ENCODE data around the gene FGA. TPM values are rescaled to one million over a fixed set of nuclear protein-coding genes. Genes with fewer than 3 reads are reported as not detected.

FGA gene
- total RNA-seq, 1 experiment from 2014 or later, result 3.9 TPM

DNA sequence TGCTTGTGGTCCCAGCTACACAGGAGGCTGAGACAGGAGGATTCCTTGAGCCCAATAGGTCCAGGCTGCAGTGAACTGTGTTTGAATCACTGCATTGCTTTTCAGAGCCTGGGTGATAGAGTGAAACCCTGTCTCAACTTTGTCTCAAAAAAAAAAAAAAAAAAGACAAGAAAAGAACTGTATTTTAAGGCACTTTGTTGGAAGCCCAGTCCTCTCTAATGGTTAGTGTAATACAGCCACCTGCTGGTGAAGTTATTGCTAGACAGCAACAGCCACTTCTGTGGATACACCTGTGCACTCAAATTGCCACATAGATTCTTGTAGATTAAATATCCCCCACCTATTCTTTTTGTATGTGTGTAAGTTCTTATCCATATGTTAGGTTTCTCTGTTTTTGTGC lies 32.1 kb upstream of the FGA start:
- H3K4me1 ChIP-seq (ENCODE audit: control insufficient read depth in 1 of 2, insufficient read depth in 2 of 2, low read length in 2 of 2), result peaks cover 6 to 21% of the 10 kb centered on the region in 2 experiments; a peak in 3 of 4 replicates
- ChIA-PET POLR2A (interaction anchor here (1.0 kb wide), 1 partner anchor 72 kb away, joined by 3 read pairs; the partner anchor contains the start of gene PLRG1), CTCF (interaction anchor here (0.7 to 9.5 kb wide), 5 partner anchors 63 to 278 kb away, joined by 3 to 175 read pairs (median 6); partner anchors contain the start of gene PLRG1), RAD21 (ENCODE audit: low non-redundant PET in 1 of 2, low total read pairs in 2 of 2, uncharacterized antibody in 2 of 2, unreplicated experiment in 2 of 2) (interaction anchor here (0.6 to 1.3 kb wide), 5 partner anchors 38 to 70 kb away, joined by 3 to 6 read pairs (median 3); no protein-coding TSS in a partner anchor)
- peak overlapping the region; percentile 80 for H2AFZ ChIP-seq (ENCODE audit: low read depth, low read length, poor library complexity, severe bottlenecking)
- TF ChIP-seq POLR2AphosphoS5 (IDR thresholded peaks at IDR 0.05; ENCODE audit: low read depth, low read length) (no peak), CTCF (IDR thresholded peaks at IDR 0.05 in 2 of 3, conservative IDR thresholded peaks at IDR 0.05 in 1 of 3; ENCODE audit: borderline replicate concordance in 1 of 3, insufficient read depth in 1 of 3, low read depth in 2 of 3, low read length in 2 of 3) (peak; percentile 72 to 81 (median 72); a peak in 5 of 6 replicates), JUND (IDR thresholded peaks at IDR 0.05) (no peak), RAD21 (IDR thresholded peaks at IDR 0.05; ENCODE audit: low read depth) (peak; percentile 87), FOSL1 (IDR thresholded peaks at IDR 0.05; ENCODE audit: low read depth) (no peak), SP1 (IDR thresholded peaks at IDR 0.05; ENCODE audit: low read depth) (no peak), ZNF274 (IDR thresholded peaks at IDR 0.05; ENCODE audit: low read depth, low read length) (no peak), EZH2 (IDR thresholded peaks at IDR 0.05) (no peak), SIN3A (IDR thresholded peaks at IDR 0.05; ENCODE audit: low read depth) (no peak), EZH2phosphoT487 (IDR thresholded peaks at IDR 0.05; ENCODE audit: borderline replicate concordance) (no peak), TCF7L2 (IDR thresholded peaks at IDR 0.05; ENCODE audit: borderline replicate concordance, extremely low read depth, insufficient read depth, insufficient read length) (no peak), YY1 (IDR thresholded peaks at IDR 0.05; ENCODE audit: extremely low read depth, insufficient replicate concordance, low read depth, low read length) (no peak), CEBPB (IDR thresholded peaks at IDR 0.05; ENCODE audit: low read depth) (no peak)
- H3K79me2 ChIP-seq (ENCODE audit: insufficient read depth, low read length), result no peaks in the 10 kb centered on the region
- peak overlapping the region; percentile 17; the same call in 1 of the 2 replicates for H3K4me2 ChIP-seq (ENCODE audit: low read length)
- BruUV-seq (replicated peaks), result no TSS peak
- no peaks in the 10 kb centered on the region for H3K27me3 ChIP-seq (ENCODE audit: insufficient read depth, low read length)
- H3K27ac ChIP-seq (ENCODE audit: low read depth, low read length), result no peak overlapping the region
- H3K36me3 ChIP-seq (ENCODE audit: control insufficient read depth in 1 of 2, insufficient read depth in 2 of 2, low read length in 2 of 2), result no peaks in the 10 kb centered on the region
- no peaks in the 10 kb centered on the region for H3K9me2 ChIP-seq (ENCODE audit: insufficient read depth)
- no peak overlapping the region for H3K4me3 ChIP-seq (replicated peaks in 1 of 2; ENCODE audit: low read depth in 1 of 2, low read length in 2 of 2)
- peak; percentile 49 for DNase-seq (ENCODE audit: low read depth, low spot score)
- no peaks in the 10 kb centered on the region for H3K9me3 ChIP-seq (ENCODE audit: control insufficient read depth in 1 of 2, insufficient read depth in 1 of 2, low read depth in 1 of 2, low read length in 2 of 2)
- intact Hi-C loops (cut with micrococcal nuclease), result loop anchor here (1.0 to 2.0 kb wide), 3 partner anchors 63 to 294 kb away; no protein-coding TSS in a partner anchor
- no peak overlapping the region for H3K9ac ChIP-seq (ENCODE audit: low read length)
- peak; percentile 46 for ATAC-seq
- no peaks in the 10 kb centered on the region for H4K20me1 ChIP-seq (ENCODE audit: insufficient read depth)
